ENCODE measurements around the gene RAPGEF6. TPM values are rescaled to one million over a fixed set of nuclear protein-coding genes. Genes with fewer than 3 reads are reported as not detected.

RAPGEF6 gene
- total and polyA plus RNA-seq, 9 of the 15 experiments (the other 6 are each of a cell fraction or from before 2014, with no cell fraction given), result 2.7 to 23.4 (median 12.7) TPM

Small RNAs within 50 kb of the gene (small RNA-seq; reads per million reads assigned to genes)
- gene RF02271, result not detected

Other genes starting within 250 kb of the RAPGEF6 start
- 18.4 and 19.9 TPM in 2 replicates for gene FNIP1, start 161.8 kb upstream of the RAPGEF6 start, total RNA-seq (2014; rRNA removed)
- gene FNIP1, start 161.8 kb upstream of the RAPGEF6 start, total RNA-seq (2014; rRNA removed; fragmentation: Illumina TruSeq; extraction: Trizol), result 22.1 and 26.4 TPM in 2 replicates
- gene FNIP1, start 161.8 kb upstream of the RAPGEF6 start, total RNA-seq (2015; rRNA removed; fragmentation: Illumina TruSeq; extraction: Trizol), result 31.1 and 32.8 TPM in 2 replicates
- 22.1 and 24.6 TPM in 2 replicates for gene FNIP1, start 161.8 kb upstream of the RAPGEF6 start, total RNA-seq (2021)
- gene FNIP1, start 161.8 kb upstream of the RAPGEF6 start, polyA plus RNA-seq (2011; rRNA removed), result 17.9 and 19.7 TPM in 2 replicates
- 10.3 and 10.7 TPM in 2 replicates for gene FNIP1, start 161.8 kb upstream of the RAPGEF6 start, polyA plus RNA-seq (2014; fragmentation: Illumina TruSeq; extraction: Trizol)
- 1 to 10 TPM; 5.0 to 8.7 TPM for gene FNIP1, start 161.8 kb upstream of the RAPGEF6 start, polyA plus RNA-seq (2014; fragmentation: Nextera tagmentation; extraction: Ambion mirVana)
- gene FNIP1, start 161.8 kb upstream of the RAPGEF6 start, polyA plus RNA-seq (2014; rRNA removed), result 9.4 and 12.0 TPM in 2 replicates

All from K562 (cell line).